KOPT-K1 (cell line): ENCODE results near the gene BTBD6.
A peak's percentile ranks its signal among the peaks of the same experiment; 100 is the strongest.

Experiments used
- H3K27ac ChIP-seq: fragments of 200-600 bp; sonication (generic); 2 replicates; pipeline ENCODE4 v1.5.1; 2016; ENCODE audit warnings: antibody characterized with exemption, mild to moderate bottlenecking, low read depth, low read length; ENCODE audit not compliant: poor library complexity, severe bottlenecking
- H3K36me3 ChIP-seq: fragments of 200-600 bp; sonication (generic); 2 replicates; pipeline ENCODE4 v1.5.1; 2017; ENCODE audit warnings: antibody characterized with exemption, mild to moderate bottlenecking, low read length, moderate library complexity; ENCODE audit not compliant: insufficient read depth
- H3K9me3 ChIP-seq: fragments of 200-600 bp; sonication (generic); 2 replicates; pipeline ENCODE4 v1.5.1; 2017; ENCODE audit warnings: antibody characterized with exemption, low read length, mild to moderate bottlenecking; ENCODE audit not compliant: insufficient read depth, poor library complexity, severe bottlenecking

Gene BTBD6

GRCh38 chr14:105241641-105242040, 6.7 kb upstream of the BTBD6 start:
- peaks cover 19% of the 10 kb centered on the region for H3K36me3 ChIP-seq
- no peaks in the 10 kb centered on the region for H3K9me3 ChIP-seq
- no peak overlapping the region for H3K27ac ChIP-seq

- H3K9me3 ChIP-seq, result no peaks in the 10 kb centered on the region
- peaks cover 27% of the 10 kb centered on the region for H3K36me3 ChIP-seq
- H3K27ac ChIP-seq, result no peak overlapping the region
These were observed 4.0 kb upstream of the BTBD6 start for GRCh38 chr14:105244334-105244733.

GRCh38 chr14:105247026-105247425, 1.3 kb upstream of the BTBD6 start:
- H3K27ac ChIP-seq, result no peak overlapping the region
- peaks cover 39% of the 10 kb centered on the region for H3K36me3 ChIP-seq
- no peaks in the 10 kb centered on the region for H3K9me3 ChIP-seq

- peaks cover 46% of the 10 kb centered on the region for H3K36me3 ChIP-seq
- peak overlapping the region; percentile 59 for H3K27ac ChIP-seq
These were observed 492 bp upstream of the BTBD6 start for GRCh38 chr14:105247715-105248367.

GRCh38 chr14:105249182-105250007, 1.1 kb downstream of the BTBD6 start:
- H3K27ac ChIP-seq, result no peak overlapping the region
- H3K36me3 ChIP-seq, result peaks cover 50% of the 10 kb centered on the region
- H3K9me3 ChIP-seq, result no peaks in the 10 kb centered on the region

More at GRCh38 chr14:105247715-105248367, 492 bp upstream of the BTBD6 start:
- H3K9me3 ChIP-seq, result no peaks in the 10 kb centered on the region

- Histone ChIP-seq H3K9me3 (no peaks in the 10 kb centered on the region), H3K27ac (no peak overlapping the region), H3K36me3 (peaks cover 50% of the 10 kb centered on the region)
These were observed 1.7 kb downstream of the BTBD6 start for GRCh38 chr14:105250008-105250366.

- Histone ChIP-seq H3K9me3 (no peaks in the 10 kb centered on the region), H3K36me3 (peaks cover 46% of the 10 kb centered on the region)
These were observed 2.7 kb downstream of the BTBD6 start for GRCh38 chr14:105250986-105251385.

GRCh38 chr14:105251920-105252319, 3.6 kb downstream of the BTBD6 start:
- Histone ChIP-seq H3K27ac (no peak overlapping the region), H3K36me3 (peaks cover 51% of the 10 kb centered on the region), H3K9me3 (no peaks in the 10 kb centered on the region)

More at GRCh38 chr14:105250986-105251385, 2.7 kb downstream of the BTBD6 start:
- H3K27ac ChIP-seq, result no peak overlapping the region

GRCh38 chr14:105252552-105253328, 4.4 kb downstream of the BTBD6 start:
- Histone ChIP-seq H3K9me3 (no peaks in the 10 kb centered on the region), H3K36me3 (peaks cover 49% of the 10 kb centered on the region), H3K27ac (no peak overlapping the region)

GRCh38 chr14:105253329-105253682, 5.0 kb downstream of the BTBD6 start:
- H3K9me3 ChIP-seq, result no peaks in the 10 kb centered on the region
- no peak overlapping the region for H3K27ac ChIP-seq
- peaks cover 49% of the 10 kb centered on the region for H3K36me3 ChIP-seq

- H3K36me3 ChIP-seq, result peaks cover 47% of the 10 kb centered on the region
- H3K27ac ChIP-seq, result no peak overlapping the region
- no peaks in the 10 kb centered on the region for H3K9me3 ChIP-seq
These were observed 6.7 kb downstream of the BTBD6 start for GRCh38 chr14:105255021-105255507.

GRCh38 chr14:105256292-105256960, 8.1 kb downstream of the BTBD6 start:
- Histone ChIP-seq H3K9me3 (no peaks in the 10 kb centered on the region), H3K27ac (no peak overlapping the region), H3K36me3 (peaks cover 36% of the 10 kb centered on the region)

GRCh38 chr14:105257464-105257863, 9.1 kb downstream of the BTBD6 start:
- no peak overlapping the region for H3K27ac ChIP-seq
- no peaks in the 10 kb centered on the region for H3K9me3 ChIP-seq
- peaks cover 29% of the 10 kb centered on the region; the same call in 1 of the 2 replicates for H3K36me3 ChIP-seq

- peaks cover 21% of the 10 kb centered on the region; the same call in 1 of the 2 replicates for H3K36me3 ChIP-seq
- no peak overlapping the region for H3K27ac ChIP-seq
- no peaks in the 10 kb centered on the region for H3K9me3 ChIP-seq
These were observed 10.5 kb downstream of the BTBD6 start for GRCh38 chr14:105258846-105259245.
